Stimulated activated CD8-positive, alpha-beta memory T cell treated with anti-CD3 and anti-CD28 coated beads, Interleukin-7, amount 100 ng/mL, for 4 hours (primary cell): ENCODE data around the gene ACER1.
A peak's percentile ranks its signal among the peaks of the same experiment; 100 is the strongest.
"Not testable (repeated sequence)": the region's sequence is repeated elsewhere in the genome, so short reads cannot be mapped to it uniquely, and the experiment has no call there.

Experiments used
- DNase-seq, 2 donors: peaks; one replicate each; pipeline ENCODE4 v3.0.0-alpha.2; 2020; ENCODE audit warnings: low read depth in 2 of 2

Gene ACER1

GRCh38 chr19:6333439-6333838 lies at the start of gene ACER1:
TSS of gene ACER1 (minus strand) at chr19:6333612. CDS start at chr19:6333551, 61 bp downstream.
- DNase-seq: no peak

GRCh38 chr19:6383188-6383587 lies 49.8 kb upstream of the ACER1 start:
- no peak for DNase-seq

GRCh38 chr19:6381030-6381750 lies 47.8 kb upstream of the ACER1 start:
- DNase-seq: no peak

- DNase-seq: no peak
Measured at GRCh38 chr19:6379744-6380143, 46.3 kb upstream of the ACER1 start.

GRCh38 chr19:6378486-6378885 lies 45.1 kb upstream of the ACER1 start:
- no peak for DNase-seq

GRCh38 chr19:6378041-6378440 lies 44.6 kb upstream of the ACER1 start:
- no peak for DNase-seq

GRCh38 chr19:6376512-6377190 lies 43.2 kb upstream of the ACER1 start:
- no peak for DNase-seq

GRCh38 chr19:6375411-6376010 lies 42.1 kb upstream of the ACER1 start, which contains the start of gene PSPN:
TSS of gene PSPN (minus strand) at chr19:6375933. CDS start at chr19:6375849, 84 bp downstream.
- DNase-seq: no peak

GRCh38 chr19:6374711-6375410 lies 41.4 kb upstream of the ACER1 start:
- DNase-seq: no peak

- DNase-seq: no peak
Measured at GRCh38 chr19:6374161-6374709, 40.8 kb upstream of the ACER1 start.

GRCh38 chr19:6373813-6374108 lies 40.3 kb upstream of the ACER1 start:
- DNase-seq: no peak

- DNase-seq: peak; percentile 96 to 98
Measured at GRCh38 chr19:6373096-6373812, 39.8 kb upstream of the ACER1 start.

- peak; percentile 93 to 97 for DNase-seq
Measured at GRCh38 chr19:6372594-6373095, 39.2 kb upstream of the ACER1 start, which contains the start of gene ALKBH7. TSS of gene ALKBH7 (plus strand) at chr19:6372794. CDS start at chr19:6372821, 27 bp downstream.

- no peak for DNase-seq
Measured at GRCh38 chr19:6364353-6364752, 30.9 kb upstream of the ACER1 start.

- no peak for DNase-seq
Measured at GRCh38 chr19:6362351-6362801, 29.0 kb upstream of the ACER1 start.

GRCh38 chr19:6362027-6362350 lies 28.6 kb upstream of the ACER1 start:
- DNase-seq: no peak

- DNase-seq: not testable (repeated sequence)
Measured at GRCh38 chr19:6360857-6361216, 27.4 kb upstream of the ACER1 start.

GRCh38 chr19:6360445-6360844 lies 27.0 kb upstream of the ACER1 start:
- DNase-seq: not testable (repeated sequence)

- DNase-seq: no peak
Measured at GRCh38 chr19:6359568-6360341, 26.3 kb upstream of the ACER1 start.

GRCh38 chr19:6358003-6358402 lies 24.6 kb upstream of the ACER1 start:
- no peak for DNase-seq
